Astrocyte (in vitro differentiated cells and primary cell): ENCODE data around the gene CDH13. TPM values are rescaled to one million over a fixed set of nuclear protein-coding genes. Genes with fewer than 3 reads are reported as not detected.
A peak's percentile ranks its signal among the peaks of the same experiment; 100 is the strongest.

ENCODE experiments used
- DNase-seq: peaks from one replicate; pipeline ENCODE4 v3.0.0-alpha.2; 2010; ENCODE audit warnings: low read depth
- FAIRE-seq: peaks from 2 replicates; lab custom pipeline; 2011; peaks lifted over from hg19 to GRCh38; lab: Jason Lieb, UNC
- H2AFZ ChIP-seq: 2 replicates; pipeline ENCODE4 v1.6.0; 2012; ENCODE audit warnings: low read depth, low read length, inconsistent platforms
- H3K27ac ChIP-seq: 2 replicates; pipeline ENCODE4 v1.5.1; 2011; ENCODE audit warnings: low read depth, low read length, inconsistent platforms
- H3K27me3 ChIP-seq: 2 replicates; pipeline ENCODE4 v1.6.0; 2011; ENCODE audit warnings: low read length, inconsistent platforms; ENCODE audit not compliant: insufficient read depth
- H3K36me3 ChIP-seq: 2 replicates; pipeline ENCODE4 v1.5.1; 2011; ENCODE audit warnings: low read length, inconsistent platforms; ENCODE audit not compliant: insufficient read depth
- H3K4me1 ChIP-seq: 2 replicates; pipeline ENCODE4 v1.5.1; 2011; ENCODE audit warnings: low read length, inconsistent platforms; ENCODE audit not compliant: insufficient read depth
- H3K4me2 ChIP-seq: 2 replicates; pipeline ENCODE4 v1.6.0; 2012; ENCODE audit warnings: low read length, inconsistent platforms
- H3K4me3 ChIP-seq: 2 replicates; pipeline ENCODE4 v1.5.1; 2011; ENCODE audit warnings: low read depth, mild to moderate bottlenecking, low read length, inconsistent platforms; ENCODE audit not compliant: insufficient read depth
- H3K79me2 ChIP-seq: 2 replicates; pipeline ENCODE4 v1.6.0; 2012; ENCODE audit warnings: mild to moderate bottlenecking, low read length, inconsistent platforms; ENCODE audit not compliant: insufficient read depth
- H3K9ac ChIP-seq: 2 replicates; pipeline ENCODE4 v1.6.0; 2012; ENCODE audit warnings: mild to moderate bottlenecking, low read length, inconsistent platforms
- H3K9me3 ChIP-seq: 2 replicates; pipeline ENCODE4 v1.5.1; 2012; ENCODE audit warnings: low read depth, mild to moderate bottlenecking, low read length, inconsistent platforms; ENCODE audit not compliant: insufficient read depth
- H4K20me1 ChIP-seq: 2 replicates; pipeline ENCODE4 v1.6.0; 2012; ENCODE audit warnings: low read length, inconsistent platforms; ENCODE audit not compliant: insufficient read depth
- H3K27ac Mint-ChIP-seq: one replicate; pipeline ENCODE4 v1.8.0; 2021; ENCODE audit warnings: mild to moderate bottlenecking, mixed read lengths; ENCODE audit not compliant: unreplicated experiment
- H3K27me3 Mint-ChIP-seq: one replicate; pipeline ENCODE4 v1.8.0; 2021; ENCODE audit warnings: low read depth, mixed read lengths; ENCODE audit not compliant: unreplicated experiment
- H3K36me3 Mint-ChIP-seq: one replicate; pipeline ENCODE4 v1.8.0; 2021; ENCODE audit warnings: low read depth, mixed read lengths; ENCODE audit not compliant: unreplicated experiment
- H3K4me1 Mint-ChIP-seq: one replicate; pipeline ENCODE4 v1.8.0; 2021; ENCODE audit warnings: low read depth, mixed read lengths; ENCODE audit not compliant: unreplicated experiment
- H3K4me3 Mint-ChIP-seq: one replicate; pipeline ENCODE4 v1.8.0; 2021; ENCODE audit warnings: mild to moderate bottlenecking, moderate library complexity, mixed read lengths; ENCODE audit not compliant: unreplicated experiment
- H3K9me3 Mint-ChIP-seq: one replicate; pipeline ENCODE4 v1.8.0; 2021; ENCODE audit warnings: mild to moderate bottlenecking, mixed read lengths; ENCODE audit not compliant: unreplicated experiment
- EZH2 ChIP-seq: IDR thresholded peaks from 2 replicates; pipeline ENCODE4 v1.6.1; 2012; ENCODE audit warnings: mild to moderate bottlenecking, low read length, inconsistent platforms; ENCODE audit not compliant: insufficient read depth
- total RNA-seq: library from RNA; stranded (reverse); gene quantifications from 2 replicates; pipeline ENCODE4 v1.2.1, GENCODE V29; 2021
- TF ChIP-seq, protein P1 (sequence below): IDR thresholded peaks from 2 replicates; pipeline ENCODE4 v1.5.1; 2011; ENCODE audit warnings: low read depth, mild to moderate bottlenecking, inconsistent platforms, low read length, moderate library complexity; ENCODE audit not compliant: insufficient read depth

CDH13 gene
- total RNA-seq, 1 donor from 2014 or later, result 41.7 TPM

DNA sequence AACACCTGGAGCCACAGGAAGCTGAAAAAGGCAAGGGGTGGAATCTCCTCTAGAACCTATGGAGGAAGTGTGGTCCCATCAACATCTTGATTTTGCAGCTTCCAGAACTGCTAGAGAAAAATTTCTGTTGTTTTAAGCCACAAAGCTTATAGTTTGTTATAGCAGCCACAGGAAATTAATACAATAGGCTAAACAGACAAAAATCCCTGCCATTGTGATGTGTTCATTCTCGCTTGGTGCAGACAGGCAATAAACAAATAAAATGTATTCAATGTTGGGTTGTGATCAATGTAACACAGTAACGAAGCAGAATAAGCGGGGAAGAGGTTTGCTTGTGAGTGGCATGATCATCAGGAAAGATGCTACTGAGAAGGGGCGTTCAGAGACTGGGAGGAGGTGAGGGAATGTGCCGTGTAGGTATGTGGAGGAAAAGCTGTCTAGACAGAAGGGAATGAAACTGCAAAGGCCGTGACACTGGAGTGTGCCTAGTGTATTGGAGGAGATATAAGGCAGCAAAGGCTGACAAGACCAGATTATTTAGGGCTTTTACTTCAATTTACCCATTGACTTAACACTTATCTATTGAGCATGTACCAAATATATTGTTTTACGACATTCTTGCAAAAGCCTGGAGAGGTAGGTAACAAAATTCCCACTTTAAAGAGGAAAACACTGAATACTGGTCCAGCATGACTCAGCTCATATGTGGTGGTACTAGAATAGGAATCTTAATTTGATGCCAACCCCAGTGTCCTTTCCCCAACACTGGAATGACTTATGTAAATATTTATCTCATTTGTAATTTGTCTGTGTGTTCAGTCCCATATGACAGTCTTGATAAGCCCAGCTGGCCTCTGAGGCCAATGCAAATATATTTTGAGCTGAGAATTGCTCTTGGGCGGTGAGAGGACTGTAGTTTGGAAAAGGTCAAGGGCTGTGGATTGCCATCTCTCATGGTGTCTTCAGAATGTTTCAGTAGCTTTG, 375.9 kb downstream of the CDH13 start:
- H3K27ac ChIP-seq, result no peak overlapping the region

DNA sequence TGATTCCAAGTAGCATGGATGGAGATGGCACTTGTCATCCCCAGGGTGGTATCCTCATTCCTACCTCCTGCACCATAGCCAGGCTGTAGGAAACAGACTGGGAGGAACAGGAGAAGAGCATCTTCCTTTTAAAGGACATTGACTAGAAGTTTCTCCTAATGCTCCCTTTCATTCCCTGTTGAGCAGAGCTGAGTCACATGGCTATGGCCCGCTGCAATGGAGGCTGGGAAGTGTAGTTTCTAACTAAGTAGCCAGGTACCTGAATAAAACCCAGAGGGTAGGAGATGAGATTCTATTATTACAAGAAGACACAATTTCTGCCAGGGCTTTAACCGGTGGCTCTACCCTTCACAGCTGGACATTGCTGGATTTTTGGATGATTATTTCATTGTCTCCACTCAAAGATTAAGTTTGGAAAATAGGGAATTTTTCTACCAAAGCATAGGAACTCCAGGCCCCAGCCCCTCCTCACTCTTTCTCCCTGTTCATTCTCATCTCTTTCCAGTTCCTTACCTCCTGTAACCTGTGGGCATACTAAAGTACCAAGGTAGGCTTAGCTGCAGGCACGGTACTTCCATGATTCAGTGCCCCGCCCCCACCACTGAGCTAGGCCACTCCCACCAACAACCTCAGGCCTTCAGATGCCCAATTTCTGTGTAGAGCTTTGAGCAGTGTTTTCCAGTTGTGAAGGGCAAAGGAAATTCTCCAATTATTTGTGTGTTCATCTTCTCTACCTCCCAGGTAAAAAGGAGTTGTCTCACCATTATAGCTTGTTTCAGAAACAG, 378.3 kb downstream of the CDH13 start:
- H3K9me3 ChIP-seq, result no peaks in the 10 kb centered on the region
- DNase-seq, result no peak
- no peak overlapping the region for H3K27ac Mint-ChIP-seq
- H3K4me3 ChIP-seq, result no peak overlapping the region
- H3K4me2 ChIP-seq, result no peak overlapping the region
- H3K27ac ChIP-seq, result no peak overlapping the region
- no peak overlapping the region for H2AFZ ChIP-seq
- H4K20me1 ChIP-seq, result no peaks in the 10 kb centered on the region
- H3K9me3 Mint-ChIP-seq, result peaks cover 5% of the 10 kb centered on the region
- no peaks in the 10 kb centered on the region for H3K36me3 Mint-ChIP-seq
- peaks cover 10% of the 10 kb centered on the region for H3K4me1 Mint-ChIP-seq
- no peak overlapping the region for H3K4me3 Mint-ChIP-seq
- peaks cover 7% of the 10 kb centered on the region for H3K4me1 ChIP-seq
- FAIRE-seq, result no peak
- no peaks in the 10 kb centered on the region for H3K27me3 ChIP-seq
- no peak overlapping the region for H3K9ac ChIP-seq
- H3K79me2 ChIP-seq, result no peaks in the 10 kb centered on the region
- H3K36me3 ChIP-seq, result no peaks in the 10 kb centered on the region
- no peaks in the 10 kb centered on the region for H3K27me3 Mint-ChIP-seq
- TF ChIP-seq, protein P1, sequence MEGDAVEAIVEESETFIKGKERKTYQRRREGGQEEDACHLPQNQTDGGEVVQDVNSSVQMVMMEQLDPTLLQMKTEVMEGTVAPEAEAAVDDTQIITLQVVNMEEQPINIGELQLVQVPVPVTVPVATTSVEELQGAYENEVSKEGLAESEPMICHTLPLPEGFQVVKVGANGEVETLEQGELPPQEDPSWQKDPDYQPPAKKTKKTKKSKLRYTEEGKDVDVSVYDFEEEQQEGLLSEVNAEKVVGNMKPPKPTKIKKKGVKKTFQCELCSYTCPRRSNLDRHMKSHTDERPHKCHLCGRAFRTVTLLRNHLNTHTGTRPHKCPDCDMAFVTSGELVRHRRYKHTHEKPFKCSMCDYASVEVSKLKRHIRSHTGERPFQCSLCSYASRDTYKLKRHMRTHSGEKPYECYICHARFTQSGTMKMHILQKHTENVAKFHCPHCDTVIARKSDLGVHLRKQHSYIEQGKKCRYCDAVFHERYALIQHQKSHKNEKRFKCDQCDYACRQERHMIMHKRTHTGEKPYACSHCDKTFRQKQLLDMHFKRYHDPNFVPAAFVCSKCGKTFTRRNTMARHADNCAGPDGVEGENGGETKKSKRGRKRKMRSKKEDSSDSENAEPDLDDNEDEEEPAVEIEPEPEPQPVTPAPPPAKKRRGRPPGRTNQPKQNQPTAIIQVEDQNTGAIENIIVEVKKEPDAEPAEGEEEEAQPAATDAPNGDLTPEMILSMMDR, result no peak

More for the DNA sequence above, 375.9 kb downstream of the CDH13 start:
- H3K27me3 ChIP-seq, result no peaks in the 10 kb centered on the region
- no peaks in the 10 kb centered on the region for H3K36me3 ChIP-seq
- no peaks in the 10 kb centered on the region for H4K20me1 ChIP-seq
- no peaks in the 10 kb centered on the region for H3K36me3 Mint-ChIP-seq
- no peak overlapping the region for H2AFZ ChIP-seq
- H3K4me3 ChIP-seq, result no peak overlapping the region
- no peak for FAIRE-seq
- peaks cover 10% of the 10 kb centered on the region for H3K4me1 Mint-ChIP-seq
- no peak overlapping the region for H3K27ac Mint-ChIP-seq
- no peak overlapping the region for H3K4me2 ChIP-seq
- H3K79me2 ChIP-seq, result no peaks in the 10 kb centered on the region
- H3K4me1 ChIP-seq, result peaks cover 7% of the 10 kb centered on the region
- no peak overlapping the region for H3K4me3 Mint-ChIP-seq
- H3K9me3 ChIP-seq, result no peaks in the 10 kb centered on the region
- DNase-seq, result peak; percentile 56
- TF ChIP-seq EZH2, result no peak
- TF ChIP-seq, protein P1, result no peak
- H3K9me3 Mint-ChIP-seq, result peaks cover 5% of the 10 kb centered on the region
- H3K9ac ChIP-seq, result no peak overlapping the region
- H3K27me3 Mint-ChIP-seq, result no peaks in the 10 kb centered on the region
